ENCODE measurements around the gene SIGLEC8.

SIGLEC8 gene

GRCh38 chr19:51458051-51458645 is at the start of gene SIGLEC8:
TSS of gene SIGLEC8 (minus strand) at chr19:51458454. CDS start at chr19:51458387, 67 bp downstream.
- H3K4me3 ChIP-seq (ENCODE audit: low read depth, low read length), result no peak within 1 kb of the TSS
- TF ChIP-seq CTCF (IDR thresholded peaks at IDR 0.05; ENCODE audit: insufficient read depth, low read depth, low read length, missing control alignments), result no peak
- DNase-seq (ENCODE audit: low read depth), result no peak

GRCh38 chr19:51507640-51508058 is 49.4 kb upstream of the SIGLEC8 start:
- DNase-seq (ENCODE audit: low read depth), result no peak
- no peak overlapping the region for H3K4me3 ChIP-seq (ENCODE audit: low read depth, low read length)
- no peak for TF ChIP-seq CTCF (IDR thresholded peaks at IDR 0.05; ENCODE audit: insufficient read depth, low read depth, low read length, missing control alignments)

- no peak overlapping the region for H3K4me3 ChIP-seq (ENCODE audit: low read depth, low read length)
- no peak for DNase-seq (ENCODE audit: low read depth)
- TF ChIP-seq CTCF (IDR thresholded peaks at IDR 0.05; ENCODE audit: insufficient read depth, low read depth, low read length, missing control alignments), result no peak
Observed at GRCh38 chr19:51507192-51507591, 48.9 kb upstream of the SIGLEC8 start.

DNA sequence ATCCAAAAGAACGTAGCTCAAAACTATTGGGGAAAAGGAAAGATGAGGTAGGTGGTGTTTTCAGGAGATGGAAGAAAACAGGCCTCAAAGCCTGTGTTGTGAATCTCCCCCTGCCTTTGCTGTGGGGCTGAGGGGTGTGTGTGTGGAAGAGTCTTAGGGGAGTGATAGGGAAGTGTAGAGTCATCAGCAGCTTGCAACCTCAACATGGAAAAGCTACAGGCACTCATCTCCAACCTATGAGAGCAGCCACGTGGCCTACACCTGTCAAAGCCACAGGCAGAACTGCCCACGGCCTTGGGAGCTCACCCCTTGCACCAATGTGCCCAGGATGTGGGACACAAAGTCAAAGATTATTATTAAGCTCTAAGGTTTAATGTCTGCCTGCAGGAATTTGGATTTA is 47.6 kb upstream of the SIGLEC8 start:
- no peak overlapping the region for H3K4me3 ChIP-seq (ENCODE audit: low read depth, low read length)
- no peak for TF ChIP-seq CTCF (IDR thresholded peaks at IDR 0.05; ENCODE audit: insufficient read depth, low read depth, low read length, missing control alignments)
- DNase-seq (ENCODE audit: low read depth), result no peak

GRCh38 chr19:51503896-51504295 is 45.6 kb upstream of the SIGLEC8 start:
- no peak for DNase-seq (ENCODE audit: low read depth)

DNA sequence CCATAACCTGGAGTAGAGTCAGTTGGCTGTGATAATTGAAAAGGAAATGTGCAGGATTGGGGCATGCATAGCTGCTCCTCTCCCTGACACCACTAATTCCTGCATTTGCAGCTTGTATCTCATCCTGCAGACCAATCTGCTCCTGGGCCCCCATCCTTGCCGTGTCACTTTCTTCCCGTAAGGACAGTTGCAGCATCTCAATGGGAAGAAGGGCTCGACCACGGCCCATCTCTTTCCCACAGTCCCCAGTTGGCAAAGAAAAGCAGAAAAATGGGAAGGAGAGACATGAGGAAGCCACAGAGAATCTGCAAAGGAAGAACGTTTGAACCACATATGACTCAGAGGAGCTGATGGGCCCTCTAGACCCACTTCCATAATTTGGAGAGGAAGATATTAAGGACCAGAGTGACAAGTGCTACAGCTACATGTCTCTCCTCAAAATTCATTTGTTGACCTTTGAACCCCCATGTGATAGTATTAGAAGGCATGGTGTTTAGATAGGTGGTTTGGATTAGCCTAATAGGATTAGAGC is 45.1 kb upstream of the SIGLEC8 start:
- H3K4me3 ChIP-seq (ENCODE audit: low read depth, low read length), result no peak overlapping the region
- TF ChIP-seq CTCF (IDR thresholded peaks at IDR 0.05; ENCODE audit: insufficient read depth, low read depth, low read length, missing control alignments), result no peak
- DNase-seq (ENCODE audit: low read depth), result no peak

More at GRCh38 chr19:51503896-51504295, 45.6 kb upstream of the SIGLEC8 start:
- H3K4me3 ChIP-seq (ENCODE audit: low read depth, low read length), result no peak overlapping the region
- TF ChIP-seq CTCF (IDR thresholded peaks at IDR 0.05; ENCODE audit: insufficient read depth, low read depth, low read length, missing control alignments), result no peak
